Thyroid gland (tissue), 4 donors: ENCODE measurements around the gene TMC3. TPM values are rescaled to one million over a fixed set of nuclear protein-coding genes. Genes with fewer than 3 reads are reported as not detected.
A peak's percentile ranks its signal among the peaks of the same experiment; 100 is the strongest.

Source experiments
- DNase-seq, 2 donors: peaks; one replicate each; pipeline ENCODE4 v3.0.0-alpha.2; 2019
- H3K27ac ChIP-seq, 3 donors: fragments of 200-600 bp; sonication (generic); 1 replicate in 2 of 3; 2 replicates in 1 of 3; pipeline ENCODE4 v1.5.1; 2016 to 2019; ENCODE audit warnings: mild to moderate bottlenecking in 1 of 3, moderate library complexity in 1 of 3
- H3K27me3 ChIP-seq: fragments of 200-600 bp; sonication (generic); one replicate; pipeline ENCODE4 v1.5.1; 2019
- H3K36me3 ChIP-seq, 2 donors: fragments of 200-600 bp; sonication (generic); one replicate each; pipeline ENCODE4 v1.5.1; 2016 to 2019
- H3K4me1 ChIP-seq, 2 donors: fragments of 200-600 bp; sonication (generic); one replicate each; pipeline ENCODE4 v1.5.1; 2017 to 2019
- H3K4me3 ChIP-seq, 3 donors: fragments of 200-600 bp; sonication (generic); replicated peaks in 1 of 3; 1 replicate in 2 of 3; 2 replicates in 1 of 3; pipeline ENCODE4 v1.5.1; 2016; ENCODE audit warnings: mild to moderate bottlenecking in 1 of 3
- H3K9me3 ChIP-seq: fragments of 200-600 bp; sonication (generic); one replicate; pipeline ENCODE4 v1.5.1; 2017
- POLR2A ChIP-seq, 2 donors: fragments of 450-650 bp; IDR thresholded peaks; one replicate each; pipeline ENCODE4 v1.6.1; 2017; ENCODE audit warnings: antibody characterized with exemption in 2 of 2, mild to moderate bottlenecking in 2 of 2, moderate library complexity in 1 of 2
- WGBS, 2 donors: methylation state at CpG; one replicate each; pipeline ENCODE4 v1.1.5; 2017; 5-methylcytosine and 5-hydroxymethylcytosine counted together
- intact Hi-C: fragments of 100-400 bp; cut with DNase I; formaldehyde crosslinking; loops from one replicate; pipeline ENCODE4 v1.15.1; 2023
- total RNA-seq, 4 donors: library from RNA; depleted of rRNA; stranded (reverse); fragments of >200 nt; gene quantifications; one replicate each; pipeline ENCODE4 v1.2.3, GENCODE V29; 2016
- TF ChIP-seq, protein P1 (sequence below), 6 experiments: fragments of 200-600 bp in 3 of 6; fragments of 450-650 bp in 3 of 6; sonication (generic) in 3 of 6; IDR thresholded peaks; one replicate each; pipeline ENCODE4 v1.5.1; 2016 to 2019; ENCODE audit warnings: antibody characterized with exemption in 6 of 6, mild to moderate bottlenecking in 2 of 6, inconsistent platforms in 1 of 6, moderate library complexity in 1 of 6

The TMC3 gene
- total RNA-seq, 4 donors from 2014 or later: 0.33 to 0.40 (median 0.34) TPM; not detected in 1

GRCh38 chr15:81314378-81314777, 59.6 kb downstream of the TMC3 start:
- no peak for DNase-seq
- TF ChIP-seq POLR2A (IDR thresholded peaks at IDR 0.05): no peak
- TF ChIP-seq, protein P1, sequence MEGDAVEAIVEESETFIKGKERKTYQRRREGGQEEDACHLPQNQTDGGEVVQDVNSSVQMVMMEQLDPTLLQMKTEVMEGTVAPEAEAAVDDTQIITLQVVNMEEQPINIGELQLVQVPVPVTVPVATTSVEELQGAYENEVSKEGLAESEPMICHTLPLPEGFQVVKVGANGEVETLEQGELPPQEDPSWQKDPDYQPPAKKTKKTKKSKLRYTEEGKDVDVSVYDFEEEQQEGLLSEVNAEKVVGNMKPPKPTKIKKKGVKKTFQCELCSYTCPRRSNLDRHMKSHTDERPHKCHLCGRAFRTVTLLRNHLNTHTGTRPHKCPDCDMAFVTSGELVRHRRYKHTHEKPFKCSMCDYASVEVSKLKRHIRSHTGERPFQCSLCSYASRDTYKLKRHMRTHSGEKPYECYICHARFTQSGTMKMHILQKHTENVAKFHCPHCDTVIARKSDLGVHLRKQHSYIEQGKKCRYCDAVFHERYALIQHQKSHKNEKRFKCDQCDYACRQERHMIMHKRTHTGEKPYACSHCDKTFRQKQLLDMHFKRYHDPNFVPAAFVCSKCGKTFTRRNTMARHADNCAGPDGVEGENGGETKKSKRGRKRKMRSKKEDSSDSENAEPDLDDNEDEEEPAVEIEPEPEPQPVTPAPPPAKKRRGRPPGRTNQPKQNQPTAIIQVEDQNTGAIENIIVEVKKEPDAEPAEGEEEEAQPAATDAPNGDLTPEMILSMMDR (IDR thresholded peaks at IDR 0.05): no peak
- WGBS, 2 donors: 96% methylated on average over 5 of the region's 5 CpGs
- intact Hi-C loops: no loop called here
- Histone ChIP-seq H3K4me3 (no peak overlapping the region), H3K36me3 (peaks cover 8 to 18% of the 10 kb centered on the region in 2 donors), H3K27ac (no peak overlapping the region), H3K27me3 (no peaks in the 10 kb centered on the region), H3K9me3 (no peaks in the 10 kb centered on the region), H3K4me1 (peaks cover 0 to 15% of the 10 kb centered on the region in 2 donors)

DNA sequence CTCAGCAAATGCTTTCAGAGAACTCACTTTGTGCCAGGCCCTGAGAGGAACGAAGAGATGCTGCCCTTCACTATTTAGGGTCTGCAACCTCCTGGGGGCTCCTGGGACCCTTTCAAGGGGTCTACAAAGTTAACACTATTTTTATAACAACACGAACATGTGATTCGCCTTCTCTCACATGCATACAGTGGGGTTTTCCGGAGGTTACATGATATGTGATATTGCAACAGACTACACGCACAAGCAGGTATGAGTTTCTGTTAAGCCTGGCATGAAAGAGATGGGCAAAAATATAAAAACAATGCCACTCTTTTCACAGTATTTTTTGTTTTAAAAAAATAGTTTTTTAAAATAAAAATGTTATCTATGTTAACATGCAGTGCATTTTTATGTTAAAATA, 60.3 kb downstream of the TMC3 start:
- Histone ChIP-seq H3K9me3 (no peaks in the 10 kb centered on the region), H3K36me3 (peaks cover 8 to 18% of the 10 kb centered on the region in 2 donors), H3K4me3 (no peak overlapping the region), H3K27ac (peak overlapping the region in 1 of 3 donors; percentile 60), H3K4me1 (peaks cover 0 to 15% of the 10 kb centered on the region in 2 donors), H3K27me3 (no peaks in the 10 kb centered on the region)
- DNase-seq: no peak
- TF ChIP-seq POLR2A (IDR thresholded peaks at IDR 0.05): no peak
- TF ChIP-seq, protein P1 (IDR thresholded peaks at IDR 0.05): no peak
- intact Hi-C loops: no loop called here
- WGBS, 2 donors: 95 to 96% methylated on average over 5 of the region's 5 CpGs

DNA sequence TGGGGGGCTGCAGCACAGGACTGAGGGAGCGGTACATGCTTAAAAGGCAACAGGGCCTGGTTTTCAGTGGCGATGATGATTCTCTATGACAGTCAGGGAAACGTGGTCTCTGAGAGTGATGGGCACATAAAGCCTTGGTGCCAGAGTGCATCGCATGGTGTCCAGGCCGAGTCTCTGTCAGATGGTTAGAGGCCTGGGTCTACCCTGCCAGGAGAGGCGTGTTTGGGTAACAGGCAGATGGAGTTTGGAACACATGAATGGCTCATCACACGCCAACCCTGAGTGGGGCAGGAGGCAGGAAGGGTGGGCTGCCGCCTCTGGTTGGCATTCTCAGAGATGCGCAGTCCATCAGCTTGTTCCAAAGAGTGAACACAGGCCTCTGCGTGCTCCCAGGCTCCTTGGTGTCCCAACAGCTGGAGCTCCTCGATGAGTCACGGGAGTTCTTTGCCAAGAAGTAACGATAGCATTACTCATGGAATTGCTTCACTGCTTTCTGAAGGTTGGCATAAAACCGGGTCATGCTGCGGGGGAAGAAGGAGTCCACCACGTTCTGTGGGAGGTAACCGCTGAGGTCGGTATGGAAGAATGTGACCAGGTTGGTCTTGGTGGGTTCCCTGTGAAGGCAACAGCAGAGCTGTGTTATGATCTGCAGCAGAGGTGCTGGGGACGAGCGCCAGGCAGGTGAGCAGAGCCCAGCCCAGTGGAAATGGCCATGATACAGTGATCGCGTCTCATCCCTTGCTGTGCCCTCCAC, 61.0 kb downstream of the TMC3 start:
- Histone ChIP-seq H3K36me3 (peaks cover 4 to 12% of the 10 kb centered on the region in 2 donors), H3K27ac (peak overlapping the region in 2 of 3 donors; percentile 23 to 60), H3K4me1 (peaks cover 0 to 15% of the 10 kb centered on the region in 2 donors), H3K4me3 (no peak overlapping the region), H3K9me3 (no peaks in the 10 kb centered on the region), H3K27me3 (no peaks in the 10 kb centered on the region)
- peak; percentile 59 to 74 for DNase-seq
- WGBS, 2 donors: 64 to 78% methylated on average over 18 to 21 of the region's 22 CpGs
- TF ChIP-seq, protein P1 (IDR thresholded peaks at IDR 0.05): no peak
- no peak for TF ChIP-seq POLR2A (IDR thresholded peaks at IDR 0.05)
- intact Hi-C loops: no loop called here

- TF ChIP-seq, protein P1 (IDR thresholded peaks at IDR 0.05): no peak
- TF ChIP-seq POLR2A (IDR thresholded peaks at IDR 0.05): no peak
- peaks cover 0 to 4% of the 10 kb centered on the region in 2 donors for H3K36me3 ChIP-seq
- WGBS, 2 donors: 86 to 89% methylated on average over 10 of the region's 10 CpGs
Observed at GRCh38 chr15:81311752-81312464, 62.1 kb downstream of the TMC3 start.

GRCh38 chr15:81310480-81310879, 63.5 kb downstream of the TMC3 start:
- peaks cover 3 to 9% of the 10 kb centered on the region in 2 donors for H3K36me3 ChIP-seq
- no peaks in the 10 kb centered on the region for H3K9me3 ChIP-seq
- no peaks in the 10 kb centered on the region for H3K27me3 ChIP-seq
- peaks cover 0 to 15% of the 10 kb centered on the region in 2 donors for H3K4me1 ChIP-seq
- DNase-seq: no peak
- no peak overlapping the region for H3K4me3 ChIP-seq
- no peak for TF ChIP-seq POLR2A (IDR thresholded peaks at IDR 0.05)
- TF ChIP-seq, protein P1 (IDR thresholded peaks at IDR 0.05): no peak
- H3K27ac ChIP-seq: no peak overlapping the region
- intact Hi-C loops: no loop called here
- 96 to 99% methylated on average over 5 of the region's 5 CpGs for whole genome bisulfite sequencing, 2 donors

More at GRCh38 chr15:81311752-81312464, 62.1 kb downstream of the TMC3 start:
- no peaks in the 10 kb centered on the region for H3K9me3 ChIP-seq
- peak overlapping the region in 1 of 3 donors; percentile 12 for H3K27ac ChIP-seq
- H3K4me1 ChIP-seq: peaks cover 0 to 15% of the 10 kb centered on the region in 2 donors
- intact Hi-C loops: no loop called here
- DNase-seq: no peak
- H3K4me3 ChIP-seq: no peak overlapping the region
- no peaks in the 10 kb centered on the region for H3K27me3 ChIP-seq
